ENCODE measurements around the gene TRAPPC2L. TPM values are rescaled to one million over a fixed set of nuclear protein-coding genes. Genes with fewer than 3 reads are reported as not detected.
A peak's percentile ranks its signal among the peaks of the same experiment; 100 is the strongest.

TRAPPC2L gene
- polyA plus RNA-seq, 3 donors = 38.8 to 89.3 (median 82.4) TPM

GRCh38 chr16:88894681-88895300 is 37.9 kb downstream of the TRAPPC2L start:
- peaks cover 98% of the 10 kb centered on the region for H4K20me1 ChIP-seq (ENCODE audit: insufficient read depth, low read length)
- TF ChIP-seq, protein P1, sequence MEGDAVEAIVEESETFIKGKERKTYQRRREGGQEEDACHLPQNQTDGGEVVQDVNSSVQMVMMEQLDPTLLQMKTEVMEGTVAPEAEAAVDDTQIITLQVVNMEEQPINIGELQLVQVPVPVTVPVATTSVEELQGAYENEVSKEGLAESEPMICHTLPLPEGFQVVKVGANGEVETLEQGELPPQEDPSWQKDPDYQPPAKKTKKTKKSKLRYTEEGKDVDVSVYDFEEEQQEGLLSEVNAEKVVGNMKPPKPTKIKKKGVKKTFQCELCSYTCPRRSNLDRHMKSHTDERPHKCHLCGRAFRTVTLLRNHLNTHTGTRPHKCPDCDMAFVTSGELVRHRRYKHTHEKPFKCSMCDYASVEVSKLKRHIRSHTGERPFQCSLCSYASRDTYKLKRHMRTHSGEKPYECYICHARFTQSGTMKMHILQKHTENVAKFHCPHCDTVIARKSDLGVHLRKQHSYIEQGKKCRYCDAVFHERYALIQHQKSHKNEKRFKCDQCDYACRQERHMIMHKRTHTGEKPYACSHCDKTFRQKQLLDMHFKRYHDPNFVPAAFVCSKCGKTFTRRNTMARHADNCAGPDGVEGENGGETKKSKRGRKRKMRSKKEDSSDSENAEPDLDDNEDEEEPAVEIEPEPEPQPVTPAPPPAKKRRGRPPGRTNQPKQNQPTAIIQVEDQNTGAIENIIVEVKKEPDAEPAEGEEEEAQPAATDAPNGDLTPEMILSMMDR (IDR thresholded peaks at IDR 0.05) = no peak
- no peaks in the 10 kb centered on the region for H3K27me3 ChIP-seq (ENCODE audit: control insufficient read depth in 2 of 2, insufficient read depth in 2 of 2, low read length in 2 of 2)
- H3K9ac ChIP-seq (ENCODE audit: insufficient read depth, low read length, poor library complexity, severe bottlenecking) = no peak overlapping the region
- intact Hi-C loops (cut with micrococcal nuclease) = no loop called here
- H3K9me3 Mint-ChIP-seq = peaks cover 8 to 21% (median 15%) of the 10 kb centered on the region in 7 donors
- no peak overlapping the region for H3K4me3 ChIP-seq (replicated peaks in 1 of 3; ENCODE audit: low read depth in 2 of 3, low read length in 3 of 3)
- H3K79me2 ChIP-seq (ENCODE audit: insufficient read depth, low read length) = no peaks in the 10 kb centered on the region
- H3K27ac ChIP-seq (ENCODE audit: low read depth in 1 of 2, low read length in 2 of 2) = no peak overlapping the region
- peak overlapping the region in 1 of 7 donors; percentile 38 for H3K27ac Mint-ChIP-seq
- H2AFZ ChIP-seq (ENCODE audit: insufficient read depth, low read depth, low read length, poor library complexity, severe bottlenecking) = no peak overlapping the region
- peaks cover 84 to 88% of the 10 kb centered on the region in 2 donors for H3K36me3 ChIP-seq (replicated peaks in 1 of 2; ENCODE audit: control insufficient read depth in 1 of 2, insufficient read depth in 2 of 2, low read length in 2 of 2)
- peaks cover 0 to 5% (median 1%) of the 10 kb centered on the region in 3 donors for H3K27me3 Mint-ChIP-seq (ENCODE audit: low read depth in 3 of 3)
- H3K4me1 Mint-ChIP-seq = no peaks in the 10 kb centered on the region
- DNase-seq = no peak
- 89% methylated on average over 17 of the region's 21 CpGs for WGBS (ENCODE audit: insufficient coverage)
- peaks cover 55 to 75% of the 10 kb centered on the region in 2 donors for H3K36me3 Mint-ChIP-seq
- peaks cover 9 to 20% of the 10 kb centered on the region in 2 donors for H3K9me3 ChIP-seq (replicated peaks in 1 of 2; ENCODE audit: control insufficient read depth in 1 of 2, insufficient read depth in 1 of 2, low read length in 2 of 2)
- H3K4me2 ChIP-seq (replicated peaks; ENCODE audit: extremely low read depth, low read length, poor library complexity, severe bottlenecking) = no peak overlapping the region
- H3K4me1 ChIP-seq (ENCODE audit: control insufficient read depth in 1 of 2, insufficient read depth in 2 of 2, low read length in 2 of 2) = no peaks in the 10 kb centered on the region
- H3K4me3 Mint-ChIP-seq = no peak overlapping the region

DNA sequence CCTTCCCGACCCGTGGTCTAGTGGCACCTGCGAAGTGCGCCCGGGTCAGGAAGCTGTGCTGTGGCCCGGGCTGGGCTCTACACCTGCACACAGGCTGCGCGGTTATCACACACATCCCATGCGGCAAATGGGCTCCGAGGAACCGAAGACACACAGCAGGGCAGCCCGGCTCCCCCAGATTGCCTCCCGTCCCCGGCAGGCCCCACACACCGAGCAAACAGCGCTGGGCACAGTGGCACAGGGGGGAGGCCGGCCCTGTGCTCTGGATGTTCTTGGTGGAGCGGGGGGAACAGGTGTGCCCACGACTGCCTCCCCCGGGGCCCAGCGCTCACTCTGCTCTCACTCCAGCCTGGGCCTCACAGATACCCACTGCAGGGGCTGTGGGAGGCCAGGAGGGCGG is 38.4 kb downstream of the TRAPPC2L start:
- H3K4me1 ChIP-seq (ENCODE audit: control insufficient read depth in 1 of 2, insufficient read depth in 2 of 2, low read length in 2 of 2) = no peaks in the 10 kb centered on the region
- no peak overlapping the region for H2AFZ ChIP-seq (ENCODE audit: insufficient read depth, low read depth, low read length, poor library complexity, severe bottlenecking)
- Mint-ChIP-seq H3K9me3 (peaks cover 4 to 16% (median 10%) of the 10 kb centered on the region in 7 donors), H3K27me3 (ENCODE audit: low read depth in 3 of 3) (peaks cover 0 to 5% (median 1%) of the 10 kb centered on the region in 3 donors), H3K36me3 (peaks cover 54 to 75% of the 10 kb centered on the region in 2 donors), H3K4me3 (no peak overlapping the region), H3K4me1 (no peaks in the 10 kb centered on the region), H3K27ac (peak overlapping the region in 1 of 7 donors; percentile 38)
- H3K4me3 ChIP-seq (replicated peaks in 1 of 3; ENCODE audit: low read depth in 2 of 3, low read length in 3 of 3) = no peak overlapping the region
- TF ChIP-seq, protein P1 (IDR thresholded peaks at IDR 0.05) = no peak
- no peaks in the 10 kb centered on the region for H3K79me2 ChIP-seq (ENCODE audit: insufficient read depth, low read length)
- H3K4me2 ChIP-seq (replicated peaks; ENCODE audit: extremely low read depth, low read length, poor library complexity, severe bottlenecking) = no peak overlapping the region
- DNase-seq = no peak
- 97% methylated on average over 20 of the region's 22 CpGs for WGBS (ENCODE audit: insufficient coverage)
- no peaks in the 10 kb centered on the region for H3K27me3 ChIP-seq (ENCODE audit: control insufficient read depth in 2 of 2, insufficient read depth in 2 of 2, low read length in 2 of 2)
- peaks cover 98% of the 10 kb centered on the region for H4K20me1 ChIP-seq (ENCODE audit: insufficient read depth, low read length)
- H3K9ac ChIP-seq (ENCODE audit: insufficient read depth, low read length, poor library complexity, severe bottlenecking) = no peak overlapping the region
- intact Hi-C loops (cut with micrococcal nuclease) = no loop called here
- peaks cover 3 to 14% of the 10 kb centered on the region in 2 donors for H3K9me3 ChIP-seq (replicated peaks in 1 of 2; ENCODE audit: control insufficient read depth in 1 of 2, insufficient read depth in 1 of 2, low read length in 2 of 2)
- no peak overlapping the region for H3K27ac ChIP-seq (ENCODE audit: low read depth in 1 of 2, low read length in 2 of 2)
- H3K36me3 ChIP-seq (replicated peaks in 1 of 2; ENCODE audit: control insufficient read depth in 1 of 2, insufficient read depth in 2 of 2, low read length in 2 of 2) = peaks cover 84 to 88% of the 10 kb centered on the region in 2 donors
